Sigmoid colon (tissue), 4 donors: Measurements from ENCODE around the gene ACTC1.

Experiments used
- CTCF ChIP-seq, 4 experiments: fragments of 450-650 bp in 3 of 4; fragments of 200-600 bp in 1 of 4; IDR thresholded peaks; one replicate each; pipeline ENCODE4 v1.5.1; 2016 to 2019; ENCODE audit warnings: antibody characterized with exemption in 4 of 4, mild to moderate bottlenecking in 3 of 4, moderate library complexity in 2 of 4
- POLR2AphosphoS5 ChIP-seq, 4 donors: sonication (generic); formaldehyde crosslinking; IDR thresholded peaks; one replicate each; pipeline ENCODE4 v1.6.1; 2017; ENCODE audit warnings: antibody characterized with exemption in 4 of 4

- TF ChIP-seq CTCF (IDR thresholded peaks at IDR 0.05) = no peak
- no peak for TF ChIP-seq POLR2AphosphoS5 (IDR thresholded peaks at IDR 0.05)
Observed at GRCh38 chr15:34790121-34790520, 5.2 kb downstream of the ACTC1 start.
